ENCODE data around the gene PCYT2. TPM values are rescaled to one million over a fixed set of nuclear protein-coding genes. Genes with fewer than 3 reads are reported as not detected.

PCYT2 gene
- total RNA-seq, 1 donor from 2014 or later: 46.8 TPM

DNA sequence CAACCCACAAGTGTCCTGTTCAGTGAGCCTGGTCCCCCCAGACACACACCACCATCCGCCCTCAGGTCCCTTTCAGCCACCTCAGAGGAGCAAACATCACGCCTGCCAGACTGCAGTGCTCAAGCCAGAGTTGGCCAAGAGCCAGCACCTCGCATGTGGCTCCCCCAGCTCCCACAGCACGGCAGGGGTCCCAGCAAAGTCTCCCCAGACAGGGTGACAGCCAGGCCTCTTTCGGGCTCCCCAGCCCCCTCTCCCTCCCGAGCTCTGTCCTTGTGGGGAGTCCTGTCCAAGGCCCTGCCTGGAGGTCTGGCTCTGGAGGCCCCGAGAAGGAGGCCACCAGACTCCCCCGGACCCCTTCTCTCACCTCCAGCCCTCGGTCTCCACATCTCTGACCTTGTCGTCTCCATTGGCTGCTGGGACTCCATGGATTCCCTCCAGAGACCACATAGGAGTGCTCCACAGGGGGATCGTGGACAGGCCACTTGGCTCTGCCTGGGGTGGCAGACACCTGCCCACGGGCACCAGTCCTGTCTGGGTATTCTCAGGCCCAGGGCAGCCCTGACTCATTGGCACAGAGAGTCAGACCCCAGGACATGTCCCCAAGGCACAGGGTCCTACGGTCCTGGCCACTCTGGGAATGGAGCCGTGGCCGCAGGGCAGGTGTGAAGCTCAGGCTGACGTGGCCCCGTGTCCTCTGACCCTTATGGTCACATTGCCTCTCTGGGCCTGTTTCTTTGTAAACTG is 37.6 kb upstream of the PCYT2 start:
- no peaks in the 10 kb centered on the region for H3K4me1 Mint-ChIP-seq (ENCODE audit: unreplicated experiment)
- H3K27ac Mint-ChIP-seq: no peak overlapping the region
- peak; percentile 69 for DNase-seq (ENCODE audit: extremely low spot score, unreplicated experiment)
- H3K4me3 Mint-ChIP-seq: no peak overlapping the region
- no peak for TF ChIP-seq CTCF (conservative IDR thresholded peaks at IDR 0.05)
- peaks cover 4% of the 10 kb centered on the region for H3K27me3 Mint-ChIP-seq
- no peaks in the 10 kb centered on the region for H3K36me3 Mint-ChIP-seq
- no peaks in the 10 kb centered on the region for H3K9me3 Mint-ChIP-seq

DNA sequence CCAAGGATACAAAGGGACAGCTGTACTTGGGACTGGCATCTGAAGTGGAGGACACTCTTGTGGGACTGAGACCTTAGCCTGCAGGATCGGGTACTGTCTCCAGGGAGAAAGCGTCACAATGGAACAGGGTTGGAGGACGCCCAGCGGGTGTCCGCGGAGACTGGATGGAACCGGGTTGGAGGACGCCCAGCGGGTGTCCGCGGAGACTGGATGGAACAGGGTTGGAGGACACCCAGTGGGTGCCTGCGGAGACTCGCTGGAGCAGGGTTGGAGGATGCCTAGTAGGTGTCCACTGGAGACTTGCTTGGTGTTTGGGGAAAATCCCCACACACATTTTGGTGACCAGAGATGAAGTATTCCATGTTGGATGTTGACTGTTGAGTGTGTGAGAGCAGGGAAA is 36.0 kb upstream of the PCYT2 start, which contains the start of gene MYADML2:
MYADML2 (minus strand) TSS at position 45 of the 400 bp plus-strand sequence. CDS start 5,492 bp downstream, outside the sequence.
- H3K36me3 Mint-ChIP-seq: no peaks in the 10 kb centered on the region
- peaks cover 4% of the 10 kb centered on the region for H3K27me3 Mint-ChIP-seq
- no peak for TF ChIP-seq CTCF (conservative IDR thresholded peaks at IDR 0.05)

DNA sequence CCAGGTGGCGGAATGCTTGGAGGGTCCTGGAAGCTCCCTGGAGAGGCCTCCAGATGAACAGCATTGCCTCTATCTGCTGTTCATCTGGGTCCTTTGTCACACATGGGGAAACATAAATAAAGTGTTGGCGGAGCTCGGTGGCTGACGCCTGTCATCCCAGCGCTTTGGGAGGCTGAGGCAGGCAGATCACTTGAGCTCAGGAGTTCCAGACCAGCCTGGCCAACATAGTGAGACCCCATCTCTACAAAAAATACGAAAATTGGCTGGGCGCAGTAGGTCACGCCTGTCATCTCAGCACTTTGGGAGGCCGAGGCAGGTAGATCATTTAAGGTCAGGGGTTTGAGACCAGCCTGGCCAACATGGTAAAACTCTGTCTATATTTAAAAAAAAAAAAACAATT is 33.7 kb upstream of the PCYT2 start:
- DNase-seq (ENCODE audit: extremely low spot score, unreplicated experiment): no peak
- H3K27me3 Mint-ChIP-seq: peaks cover 4% of the 10 kb centered on the region
- TF ChIP-seq CTCF (conservative IDR thresholded peaks at IDR 0.05): no peak
- no peak overlapping the region for H3K4me3 Mint-ChIP-seq
- H3K9me3 Mint-ChIP-seq: no peaks in the 10 kb centered on the region
- no peak overlapping the region for H3K27ac Mint-ChIP-seq
- H3K36me3 Mint-ChIP-seq: no peaks in the 10 kb centered on the region
- H3K4me1 Mint-ChIP-seq (ENCODE audit: unreplicated experiment): no peaks in the 10 kb centered on the region

More for the DNA sequence above, 36.0 kb upstream of the PCYT2 start, which contains the start of gene MYADML2:
- H3K4me3 Mint-ChIP-seq: no peak within 1 kb of the TSS
- no peaks in the 10 kb centered on the region for H3K4me1 Mint-ChIP-seq (ENCODE audit: unreplicated experiment)
- DNase-seq (ENCODE audit: extremely low spot score, unreplicated experiment): no peak
- no peaks in the 10 kb centered on the region for H3K9me3 Mint-ChIP-seq
- no peak within 1 kb of the TSS for H3K27ac Mint-ChIP-seq

DNA sequence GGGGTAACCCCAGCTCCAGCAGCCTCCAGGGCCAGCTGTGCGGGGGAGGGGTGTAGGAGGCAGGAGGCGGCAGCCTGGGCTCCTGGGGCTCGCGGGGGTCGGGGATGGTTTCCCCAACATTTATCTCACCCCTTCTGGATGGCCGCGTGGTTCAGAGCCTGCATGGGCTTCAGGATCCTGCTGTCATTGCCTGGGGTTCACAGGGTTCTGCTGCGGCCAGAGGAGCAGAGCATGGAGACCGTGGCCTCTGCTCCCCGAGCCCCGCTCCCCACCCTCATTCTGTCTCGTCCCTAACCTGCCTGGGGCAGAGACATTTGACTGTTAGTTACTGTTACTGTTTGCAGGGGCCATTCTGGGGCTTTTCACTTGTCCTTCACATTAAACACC is 31.0 kb upstream of the PCYT2 start:
- Mint-ChIP-seq H3K4me1 (ENCODE audit: unreplicated experiment) (no peaks in the 10 kb centered on the region), H3K27ac (no peak overlapping the region), H3K36me3 (no peaks in the 10 kb centered on the region), H3K27me3 (peaks cover 4% of the 10 kb centered on the region), H3K9me3 (no peaks in the 10 kb centered on the region), H3K4me3 (no peak overlapping the region)
- no peak for DNase-seq (ENCODE audit: extremely low spot score, unreplicated experiment)
- TF ChIP-seq CTCF (conservative IDR thresholded peaks at IDR 0.05): no peak

DNA sequence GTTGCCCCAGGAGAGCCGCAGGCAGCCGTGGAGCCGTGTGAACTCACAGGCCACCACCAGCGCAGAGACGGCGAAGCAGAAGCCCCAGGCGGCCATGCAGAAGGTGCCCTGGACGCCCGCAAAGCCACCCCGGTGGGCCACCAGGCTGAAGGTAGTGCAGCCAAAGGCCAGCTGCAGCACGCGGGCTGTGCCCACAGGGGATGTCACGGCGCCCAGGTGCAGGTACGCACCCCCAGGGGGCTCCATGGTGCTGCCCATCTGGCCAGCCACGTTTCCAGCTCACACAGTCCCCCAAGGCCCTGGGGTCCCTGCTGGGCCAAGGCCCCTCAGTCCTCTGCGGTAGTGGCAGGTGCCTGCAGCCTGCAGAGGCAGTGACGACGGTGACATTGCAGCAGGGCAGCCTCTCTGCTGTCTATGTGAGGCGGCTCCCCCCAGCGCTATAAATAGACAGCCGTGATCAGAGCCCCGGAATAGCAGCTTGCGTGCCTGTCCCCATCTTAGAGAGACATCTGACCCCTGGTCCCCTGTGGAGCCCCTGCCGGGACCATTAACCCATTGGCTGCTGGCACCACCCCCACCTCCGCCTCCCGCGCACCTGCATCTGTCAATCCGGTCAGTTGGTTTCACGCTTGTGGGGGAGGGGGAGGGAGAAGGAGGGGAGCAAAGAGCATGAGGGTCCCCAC is 30.4 kb upstream of the PCYT2 start:
- H3K36me3 Mint-ChIP-seq: no peaks in the 10 kb centered on the region
- H3K4me1 Mint-ChIP-seq (ENCODE audit: unreplicated experiment): no peaks in the 10 kb centered on the region
- H3K9me3 Mint-ChIP-seq: no peaks in the 10 kb centered on the region
- peaks cover 4% of the 10 kb centered on the region for H3K27me3 Mint-ChIP-seq
- no peak overlapping the region for H3K27ac Mint-ChIP-seq
- TF ChIP-seq CTCF (conservative IDR thresholded peaks at IDR 0.05): no peak
- no peak for DNase-seq (ENCODE audit: extremely low spot score, unreplicated experiment)
- no peak overlapping the region for H3K4me3 Mint-ChIP-seq
